GM13977 (cell line): ENCODE results near the gene GALNT17.

Experiments used
- DNase-seq: peaks from one replicate; pipeline ENCODE4 v3.0.0; 2012; ENCODE audit warnings: low spot score
- in situ Hi-C: fragments of 300-500 bp; cut with MboI; formaldehyde crosslinking; loops from one replicate; pipeline ENCODE4 v1.12.0; 2022; ENCODE audit warnings: low sequenced_read_pairs, low pct_unique_long_range_greater_than_20kb, mixed read lengths, inconsistent platforms; ENCODE audit not compliant: unreplicated experiment
- TF ChIP-seq, protein P1 (sequence below): IDR thresholded peaks from 2 replicates; pipeline ENCODE4 v1.5.1; 2012; ENCODE audit warnings: mild to moderate bottlenecking, control low read depth; ENCODE audit not compliant: insufficient read depth; ENCODE audit errors: extremely low read depth, missing control alignments

Gene GALNT17

DNA sequence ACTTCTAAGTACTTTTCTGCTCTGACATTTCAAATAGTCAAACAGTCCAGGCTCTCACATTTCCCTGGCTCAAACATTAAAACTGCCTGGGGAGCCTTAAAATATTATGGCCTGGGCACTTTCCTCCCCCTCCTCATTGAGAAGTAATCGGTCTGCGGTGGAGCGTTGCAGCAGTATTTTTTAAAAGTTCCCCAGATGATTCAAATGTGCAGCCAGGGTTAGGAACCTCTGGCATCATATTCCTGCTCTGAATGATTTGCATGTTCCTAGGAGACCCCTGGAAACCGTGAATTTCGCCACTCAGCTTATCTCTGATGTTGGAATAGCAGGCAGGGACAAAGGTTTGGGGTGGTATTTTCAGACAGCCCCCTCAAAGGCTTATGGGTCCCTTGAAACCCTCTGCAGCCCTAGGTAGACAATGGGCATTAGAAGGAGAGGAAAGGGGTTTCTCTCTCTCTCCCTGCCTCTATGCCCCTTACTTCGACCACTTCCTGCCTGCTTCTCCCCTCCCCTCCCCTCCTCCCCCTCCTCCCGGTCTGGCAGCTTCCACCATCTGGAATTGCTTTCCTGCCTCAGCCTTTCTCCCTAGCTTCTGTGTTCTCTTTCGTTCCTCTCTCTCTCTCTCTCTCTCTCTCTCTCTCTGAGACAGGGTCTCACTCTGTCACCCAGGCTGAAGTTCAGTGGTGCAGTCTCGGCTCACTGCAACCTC lies 622.2 kb downstream of the GALNT17 start:
- no peak for DNase-seq
- in situ Hi-C loops = no loop called here
- TF ChIP-seq, protein P1, sequence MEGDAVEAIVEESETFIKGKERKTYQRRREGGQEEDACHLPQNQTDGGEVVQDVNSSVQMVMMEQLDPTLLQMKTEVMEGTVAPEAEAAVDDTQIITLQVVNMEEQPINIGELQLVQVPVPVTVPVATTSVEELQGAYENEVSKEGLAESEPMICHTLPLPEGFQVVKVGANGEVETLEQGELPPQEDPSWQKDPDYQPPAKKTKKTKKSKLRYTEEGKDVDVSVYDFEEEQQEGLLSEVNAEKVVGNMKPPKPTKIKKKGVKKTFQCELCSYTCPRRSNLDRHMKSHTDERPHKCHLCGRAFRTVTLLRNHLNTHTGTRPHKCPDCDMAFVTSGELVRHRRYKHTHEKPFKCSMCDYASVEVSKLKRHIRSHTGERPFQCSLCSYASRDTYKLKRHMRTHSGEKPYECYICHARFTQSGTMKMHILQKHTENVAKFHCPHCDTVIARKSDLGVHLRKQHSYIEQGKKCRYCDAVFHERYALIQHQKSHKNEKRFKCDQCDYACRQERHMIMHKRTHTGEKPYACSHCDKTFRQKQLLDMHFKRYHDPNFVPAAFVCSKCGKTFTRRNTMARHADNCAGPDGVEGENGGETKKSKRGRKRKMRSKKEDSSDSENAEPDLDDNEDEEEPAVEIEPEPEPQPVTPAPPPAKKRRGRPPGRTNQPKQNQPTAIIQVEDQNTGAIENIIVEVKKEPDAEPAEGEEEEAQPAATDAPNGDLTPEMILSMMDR = no peak

DNA sequence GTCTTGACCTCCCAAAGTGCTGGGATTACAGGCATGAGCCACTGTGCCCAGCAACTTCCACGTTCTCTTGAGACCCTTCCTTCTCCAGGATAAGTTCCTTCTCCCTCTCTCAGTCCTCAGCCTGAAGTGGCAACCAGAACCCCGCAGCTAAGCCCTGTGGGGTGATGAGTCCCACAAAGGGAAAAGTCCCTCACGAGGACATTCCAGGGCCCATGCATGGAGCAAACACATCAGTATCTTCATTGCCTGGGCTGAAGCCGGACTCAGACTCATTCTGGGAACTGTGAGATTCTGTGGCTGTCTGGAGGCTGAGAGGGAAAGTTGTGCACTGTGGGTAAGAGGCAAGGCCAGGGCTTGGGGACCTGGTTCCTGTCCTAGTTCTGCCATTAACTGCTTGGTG lies 622.9 kb downstream of the GALNT17 start:
- TF ChIP-seq, protein P1 = no peak
- DNase-seq = no peak
- in situ Hi-C loops = no loop called here

DNA sequence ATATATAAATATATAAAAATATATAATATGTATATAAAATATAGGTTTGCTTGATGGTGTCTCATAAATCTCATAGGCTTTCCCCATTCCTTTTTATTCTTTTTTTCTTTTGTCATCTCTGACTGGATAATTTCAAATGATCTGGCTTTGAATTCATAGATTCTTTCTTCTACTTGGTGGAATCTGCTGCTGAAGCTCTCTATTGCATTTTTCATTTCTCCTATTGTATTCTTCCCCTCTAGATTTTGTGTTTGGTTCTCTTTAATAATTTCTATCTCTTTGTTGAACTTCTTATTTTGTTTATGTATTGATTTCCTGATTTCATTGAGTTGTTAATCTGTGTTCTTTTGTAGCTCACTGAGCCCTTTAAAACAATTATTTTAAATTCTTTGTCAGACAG lies 629.4 kb downstream of the GALNT17 start:
- TF ChIP-seq, protein P1 = no peak
- DNase-seq = no peak
- in situ Hi-C loops = no loop called here
